Thymus (tissue), 11 donors: ENCODE data around the gene CLEC16A. TPM values are rescaled to one million over a fixed set of nuclear protein-coding genes. Genes with fewer than 3 reads are reported as not detected.

Source experiments
- DNase-seq, 9 donors: peaks; one replicate each; pipeline ENCODE4 v3.0.0-alpha.2; 2013; ENCODE audit warnings: low spot score in 9 of 9, low read depth in 6 of 9, missing footprints in 1 of 9
- H3K27ac ChIP-seq, 2 donors: one replicate each; pipeline ENCODE4 v1.5.1; 2013; ENCODE audit warnings: control low read depth in 1 of 2, low read depth in 1 of 2, low read length in 1 of 2, mild to moderate bottlenecking in 1 of 2, moderate library complexity in 1 of 2
- H3K27me3 ChIP-seq, 2 donors: one replicate each; pipeline ENCODE4 v1.5.1; 2013; ENCODE audit warnings: low read length in 1 of 2; ENCODE audit not compliant: control insufficient read depth in 2 of 2, insufficient read depth in 1 of 2
- H3K36me3 ChIP-seq, 2 donors: one replicate each; pipeline ENCODE4 v1.5.1; 2013; ENCODE audit warnings: low read length in 1 of 2, mild to moderate bottlenecking in 1 of 2, moderate library complexity in 1 of 2; ENCODE audit not compliant: control insufficient read depth in 2 of 2, insufficient read depth in 2 of 2
- H3K4me1 ChIP-seq, 2 donors: one replicate each; pipeline ENCODE4 v1.5.1; 2013; ENCODE audit warnings: low read length in 2 of 2; ENCODE audit not compliant: control insufficient read depth in 2 of 2, insufficient read depth in 2 of 2
- H3K4me3 ChIP-seq, 2 donors: one replicate each; pipeline ENCODE4 v1.5.1; 2013; ENCODE audit warnings: low read length in 2 of 2, control low read depth in 1 of 2, mild to moderate bottlenecking in 1 of 2
- H3K9me3 ChIP-seq, 2 donors: one replicate each; pipeline ENCODE4 v1.5.1; 2013; ENCODE audit warnings: low read length in 1 of 2, mild to moderate bottlenecking in 1 of 2; ENCODE audit not compliant: control insufficient read depth in 2 of 2, insufficient read depth in 1 of 2
- WGBS: extraction: QIAGEN DNeasy Blood & Tissue Kit; methylation state at CpG from one replicate; pipeline ENCODE4 v1.1.7; 2013; 5-methylcytosine and 5-hydroxymethylcytosine counted together
- polyA plus RNA-seq: library from polyadenylated mRNA; stranded (reverse); fragments of 200-250 nt; gene quantifications from one replicate; pipeline ENCODE4 v1.2.3, GENCODE V29; 2013
- total RNA-seq: library from RNA; stranded (reverse); fragments of 120-200 nt; gene quantifications from one replicate; pipeline ENCODE4 v1.2.4, GENCODE V29; 2013
- donor health status: healthy.

The CLEC16A gene
- total and polyA plus RNA-seq, 2 donors: 18.8 to 19.9 TPM

- Histone ChIP-seq H3K27ac (peak overlapping the region; percentile 95 to 97), H3K4me3 (peak overlapping the region; percentile 27 to 30), H3K36me3 (no peaks in the 10 kb centered on the region), H3K27me3 (no peaks in the 10 kb centered on the region), H3K4me1 (peaks cover 21 to 60% of the 10 kb centered on the region in 2 donors), H3K9me3 (peaks cover 0 to 4% of the 10 kb centered on the region in 2 donors)
- peak; percentile 56 to 94 (median 68) for DNase-seq
- WGBS: 10% methylated on average over 21 of the region's 21 CpGs
Observed at GRCh38 chr16:11224894-11225676, 280.7 kb downstream of the CLEC16A start.

- DNase-seq: no peak
- no peaks in the 10 kb centered on the region for H3K36me3 ChIP-seq
- peak overlapping the region; percentile 95 to 97 for H3K27ac ChIP-seq
- H3K27me3 ChIP-seq: no peaks in the 10 kb centered on the region
- peaks cover 21 to 54% of the 10 kb centered on the region in 2 donors for H3K4me1 ChIP-seq
- 71% methylated on average over 18 of the region's 18 CpGs for whole genome bisulfite sequencing
- peak overlapping the region in 1 of 2 donors; percentile 27 for H3K4me3 ChIP-seq
- peaks cover 0 to 4% of the 10 kb centered on the region in 2 donors for H3K9me3 ChIP-seq
Observed at GRCh38 chr16:11225677-11226549, 281.5 kb downstream of the CLEC16A start.

DNA sequence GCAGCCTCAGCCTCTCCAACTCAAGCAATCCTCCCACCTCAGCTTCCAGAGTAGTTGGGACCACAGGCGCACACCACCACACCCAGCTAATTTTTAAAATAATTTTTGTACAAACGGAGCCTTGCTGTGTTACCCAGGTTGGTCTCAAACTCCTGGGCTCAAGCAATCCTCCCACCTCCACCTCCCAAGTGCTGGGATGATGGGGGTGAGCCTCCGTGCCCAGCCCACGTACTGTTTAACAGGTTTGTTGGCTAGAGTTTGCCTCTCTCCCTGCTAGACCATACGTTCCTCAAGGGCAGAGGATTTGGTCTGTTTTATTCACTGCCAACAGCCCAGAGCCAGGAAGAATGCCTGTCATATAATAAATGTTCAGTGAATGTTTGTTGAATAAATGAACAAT is 285.1 kb downstream of the CLEC16A start:
- Histone ChIP-seq H3K27me3 (no peaks in the 10 kb centered on the region), H3K4me3 (no peak overlapping the region), H3K4me1 (peaks cover 34 to 73% of the 10 kb centered on the region in 2 donors), H3K9me3 (peaks cover 0 to 4% of the 10 kb centered on the region in 2 donors), H3K27ac (no peak overlapping the region), H3K36me3 (no peaks in the 10 kb centered on the region)
- DNase-seq: no peak
- 96% methylated on average over 5 of the region's 5 CpGs for WGBS

DNA sequence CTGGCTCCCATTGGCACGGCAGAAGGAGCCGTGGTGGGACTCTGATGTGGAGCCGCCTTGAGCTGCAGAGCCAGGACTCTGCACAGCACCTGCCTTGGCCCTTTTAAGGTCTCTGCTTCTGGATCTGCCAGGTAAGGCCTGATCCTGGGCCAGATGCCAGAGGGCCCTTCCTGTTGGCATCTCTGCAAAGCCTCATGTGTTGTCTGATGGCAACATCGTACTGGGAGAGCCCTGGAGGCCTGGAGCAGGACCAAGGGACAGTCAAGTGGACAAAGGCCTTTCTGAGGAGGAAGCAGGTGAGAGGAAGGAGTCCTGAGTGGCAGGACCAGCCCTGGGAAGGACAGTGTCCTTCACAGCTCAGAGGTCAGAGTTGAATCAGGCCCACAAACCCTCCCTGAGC is 285.5 kb downstream of the CLEC16A start:
- WGBS: 80% methylated on average over 4 of the region's 4 CpGs
- DNase-seq: no peak

GRCh38 chr16:11231367-11231970 is 287.1 kb downstream of the CLEC16A start:
- DNase-seq: no peak
- 91% methylated on average over 10 of the region's 10 CpGs for WGBS
- H3K27ac ChIP-seq: peak overlapping the region in 1 of 2 donors; percentile 69

More for the DNA sequence above, 285.5 kb downstream of the CLEC16A start:
- Histone ChIP-seq H3K4me3 (no peak overlapping the region), H3K9me3 (peaks cover 0 to 4% of the 10 kb centered on the region in 2 donors), H3K36me3 (no peaks in the 10 kb centered on the region), H3K4me1 (peaks cover 31 to 73% of the 10 kb centered on the region in 2 donors), H3K27me3 (no peaks in the 10 kb centered on the region), H3K27ac (no peak overlapping the region)

More at GRCh38 chr16:11231367-11231970, 287.1 kb downstream of the CLEC16A start:
- H3K9me3 ChIP-seq: no peaks in the 10 kb centered on the region
- no peak overlapping the region for H3K4me3 ChIP-seq
- no peaks in the 10 kb centered on the region for H3K36me3 ChIP-seq
- peaks cover 21 to 70% of the 10 kb centered on the region in 2 donors for H3K4me1 ChIP-seq
- no peaks in the 10 kb centered on the region for H3K27me3 ChIP-seq

Other genes starting within 250 kb of the CLEC16A start
- 0.24 TPM for gene TEKT5, start 249.6 kb upstream of the CLEC16A start, total RNA-seq
- gene TEKT5, start 249.6 kb upstream of the CLEC16A start, polyA plus RNA-seq: 0.71 TPM
- 28.0 TPM for gene NUBP1, start 200.7 kb upstream of the CLEC16A start, total RNA-seq
- gene NUBP1, start 200.7 kb upstream of the CLEC16A start, polyA plus RNA-seq: 39.7 TPM
- gene TVP23A, start 125.8 kb upstream of the CLEC16A start, total RNA-seq: 7.4 TPM
- 5.1 TPM for gene TVP23A, start 125.8 kb upstream of the CLEC16A start, polyA plus RNA-seq
- 16.7 TPM for gene CIITA, start 67.4 kb upstream of the CLEC16A start, total RNA-seq
- gene CIITA, start 67.4 kb upstream of the CLEC16A start, polyA plus RNA-seq: 32.8 TPM
- gene DEXI, start 2.1 kb upstream of the CLEC16A start, total RNA-seq: 25.0 TPM
- 22.5 TPM for gene DEXI, start 2.1 kb upstream of the CLEC16A start, polyA plus RNA-seq